Activated T-cell treated with anti-CD3 and anti-CD28 coated beads, Interleukin-2, amount 50 U/mL, for 24 hours (primary cell): ENCODE results near the gene OR10G2.
"Not testable (repeated sequence)": the region's sequence is repeated elsewhere in the genome, so short reads cannot be mapped to it uniquely, and the experiment has no call there.

Source experiments
- DNase-seq: peaks from one replicate; pipeline ENCODE4 v3.0.0-alpha.2; 2020
- H3K27ac Mint-ChIP-seq: 2 replicates; pipeline ENCODE4 v1.8.0; 2020; ENCODE audit warnings: mild to moderate bottlenecking, mixed read lengths
- H3K27me3 Mint-ChIP-seq: 2 replicates; pipeline ENCODE4 v1.8.0; 2020; ENCODE audit warnings: mixed read lengths
- H3K36me3 Mint-ChIP-seq: 2 replicates; pipeline ENCODE4 v1.8.0; 2020; ENCODE audit warnings: low read depth, mixed read lengths
- H3K4me1 Mint-ChIP-seq: 2 replicates; pipeline ENCODE4 v1.8.0; 2020; ENCODE audit warnings: low read depth, mixed read lengths
- H3K4me3 Mint-ChIP-seq: 2 replicates; pipeline ENCODE4 v1.8.0; 2020; ENCODE audit warnings: mild to moderate bottlenecking, moderate library complexity, mixed read lengths
- H3K9me3 Mint-ChIP-seq: 2 replicates; pipeline ENCODE4 v1.8.0; 2020; ENCODE audit warnings: mixed read lengths

The OR10G2 gene

DNA sequence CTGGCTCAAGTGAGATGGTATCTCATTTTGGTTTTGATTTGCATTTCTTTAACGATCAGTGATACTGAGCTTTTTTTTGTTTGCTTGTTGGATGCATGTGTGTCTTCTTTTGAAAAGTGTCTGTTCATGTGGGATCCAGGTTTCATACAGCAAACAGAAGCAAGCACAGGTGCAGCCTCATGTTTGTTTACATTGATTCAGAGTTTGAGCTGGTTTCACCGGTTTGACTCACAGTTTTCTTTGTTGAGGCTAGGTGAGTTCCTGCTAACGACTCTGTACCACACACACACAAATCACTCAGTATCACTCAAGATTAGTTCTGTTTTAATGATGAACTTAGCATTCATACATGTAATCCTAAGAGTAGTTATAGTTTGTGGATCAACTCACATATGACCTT is 3.7 kb downstream of the OR10G2 start:
- Mint-ChIP-seq H3K4me1 (no peaks in the 10 kb centered on the region), H3K27ac (no peak overlapping the region), H3K36me3 (no peaks in the 10 kb centered on the region), H3K9me3 (no peaks in the 10 kb centered on the region), H3K27me3 (peaks cover 13% of the 10 kb centered on the region), H3K4me3 (no peak overlapping the region)
- no peak for DNase-seq

GRCh38 chr14:21630503-21630902 is 4.2 kb downstream of the OR10G2 start:
- H3K27ac Mint-ChIP-seq, H3K36me3 Mint-ChIP-seq, H3K4me1 Mint-ChIP-seq, DNase-seq, H3K4me3 Mint-ChIP-seq, H3K9me3 Mint-ChIP-seq: not testable (repeated sequence)
- peaks cover 18% of the 10 kb centered on the region for H3K27me3 Mint-ChIP-seq

DNA sequence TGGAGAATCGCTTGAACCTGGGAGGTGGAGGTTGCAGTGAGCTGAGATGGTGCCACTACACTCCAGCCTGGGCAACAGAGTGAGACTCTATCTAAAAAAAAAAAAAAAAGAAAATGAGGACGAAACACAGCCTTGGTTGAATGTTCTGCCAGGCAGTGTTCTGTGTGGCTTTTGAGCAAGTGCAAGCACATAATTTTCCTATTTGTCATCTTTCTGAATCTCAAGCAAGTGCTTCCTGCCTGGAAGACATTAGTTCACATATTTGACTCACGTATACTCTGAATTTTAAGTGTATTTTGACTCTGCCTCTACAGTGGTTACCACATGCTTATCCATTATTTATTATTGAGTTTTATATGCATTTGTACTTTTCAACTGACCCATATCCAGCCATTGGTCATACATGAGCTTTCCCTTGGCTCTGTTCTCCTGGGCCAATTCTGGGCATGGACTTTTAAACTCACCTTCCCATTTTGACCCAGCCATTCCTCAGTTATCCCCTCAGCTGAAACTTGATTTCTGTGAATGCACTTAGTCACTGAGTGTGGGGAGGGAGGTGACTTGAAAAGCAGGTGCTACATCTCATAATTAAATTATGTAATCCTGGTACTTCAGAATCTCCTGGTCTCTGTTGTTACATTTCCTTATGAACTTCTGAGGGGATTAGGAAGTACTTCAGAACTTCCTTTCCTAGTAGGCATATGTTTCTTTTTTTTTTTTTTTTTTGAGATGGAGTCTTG is 8.1 kb downstream of the OR10G2 start:
- Mint-ChIP-seq H3K36me3 (no peaks in the 10 kb centered on the region), H3K9me3 (no peaks in the 10 kb centered on the region), H3K4me1 (no peaks in the 10 kb centered on the region), H3K27me3 (peaks cover 32% of the 10 kb centered on the region), H3K27ac (no peak overlapping the region), H3K4me3 (no peak overlapping the region)
- no peak for DNase-seq

DNA sequence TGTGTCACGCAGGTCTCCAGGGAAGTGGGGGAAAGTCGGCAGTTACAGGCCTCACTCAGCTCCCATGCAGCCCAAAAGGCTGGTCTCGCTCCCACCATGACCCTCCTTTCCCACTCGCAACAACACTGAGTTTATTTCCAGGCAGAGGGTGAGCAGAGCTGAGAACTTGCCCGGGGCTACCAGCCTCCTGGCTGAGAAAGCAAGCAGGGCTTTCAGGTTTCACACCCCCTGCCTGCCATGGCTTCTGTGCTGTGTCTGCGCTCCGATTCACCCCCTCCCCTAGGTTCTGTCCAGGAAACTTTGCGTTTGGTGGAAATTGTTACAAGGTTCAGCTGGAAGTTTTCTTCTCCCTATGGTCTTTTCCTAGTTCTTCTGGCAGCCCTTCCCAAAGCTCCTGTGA is 17.1 kb downstream of the OR10G2 start:
- no peaks in the 10 kb centered on the region for H3K4me1 Mint-ChIP-seq

GRCh38 chr14:21614240-21614639 is 20.5 kb downstream of the OR10G2 start:
- H3K27me3 Mint-ChIP-seq: peaks cover 27% of the 10 kb centered on the region
- H3K36me3 Mint-ChIP-seq: no peaks in the 10 kb centered on the region

More for the DNA sequence above, 17.1 kb downstream of the OR10G2 start:
- Mint-ChIP-seq H3K4me3 (no peak overlapping the region), H3K36me3 (no peaks in the 10 kb centered on the region), H3K9me3 (no peaks in the 10 kb centered on the region), H3K27ac (no peak overlapping the region), H3K27me3 (peaks cover 38% of the 10 kb centered on the region)
- no peak for DNase-seq

DNA sequence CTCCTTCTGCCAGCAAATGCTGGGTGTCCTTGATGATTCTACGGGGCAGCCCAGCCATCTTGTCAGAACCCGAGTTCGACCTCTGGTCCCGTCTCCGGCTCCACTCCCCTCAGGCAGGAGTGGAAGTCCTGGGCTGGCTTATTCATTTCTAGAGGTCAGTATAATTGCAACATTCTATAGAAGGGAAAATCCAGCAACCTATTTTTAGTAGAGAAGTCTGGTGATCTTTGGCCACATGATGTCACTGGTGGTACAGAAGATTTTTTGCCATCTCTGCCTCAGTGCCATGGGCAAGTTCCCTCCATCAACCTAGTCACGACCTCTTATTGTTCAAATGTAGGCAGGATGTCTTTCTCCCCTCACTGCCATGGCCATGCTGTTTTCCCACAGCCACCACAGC is 22.4 kb downstream of the OR10G2 start:
- H3K27me3 Mint-ChIP-seq: peaks cover 21% of the 10 kb centered on the region
- H3K4me1 Mint-ChIP-seq: no peaks in the 10 kb centered on the region
- H3K36me3 Mint-ChIP-seq: no peaks in the 10 kb centered on the region
- H3K4me3 Mint-ChIP-seq: no peak overlapping the region
- DNase-seq: no peak
- H3K9me3 Mint-ChIP-seq: no peaks in the 10 kb centered on the region
- H3K27ac Mint-ChIP-seq: no peak overlapping the region

More at GRCh38 chr14:21614240-21614639, 20.5 kb downstream of the OR10G2 start:
- no peaks in the 10 kb centered on the region for H3K4me1 Mint-ChIP-seq
- DNase-seq: no peak
- no peaks in the 10 kb centered on the region for H3K9me3 Mint-ChIP-seq
- no peak overlapping the region for H3K4me3 Mint-ChIP-seq
- no peak overlapping the region for H3K27ac Mint-ChIP-seq

DNA sequence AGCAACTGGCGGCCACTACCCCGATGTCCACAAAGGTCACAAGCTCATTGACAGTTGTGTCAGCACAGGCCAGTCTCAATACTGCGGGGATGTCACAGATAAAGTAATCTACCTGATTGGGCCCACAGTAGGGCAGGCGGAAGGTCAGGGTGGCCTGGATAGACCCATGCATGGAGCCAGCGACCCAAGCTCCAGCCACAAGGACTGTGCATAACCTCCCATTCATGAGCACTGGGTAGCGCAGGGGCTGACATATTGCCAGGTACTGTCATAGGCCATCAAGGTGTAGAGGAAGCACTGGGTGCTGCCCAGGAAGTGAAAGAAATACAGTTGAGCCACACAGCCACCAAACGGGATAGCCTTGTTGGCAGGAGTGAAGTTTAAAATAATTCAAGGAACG is 32.6 kb downstream of the OR10G2 start:
- not testable (repeated sequence) for H3K4me1 Mint-ChIP-seq, DNase-seq, H3K9me3 Mint-ChIP-seq, H3K27me3 Mint-ChIP-seq, H3K36me3 Mint-ChIP-seq, H3K27ac Mint-ChIP-seq, H3K4me3 Mint-ChIP-seq

DNA sequence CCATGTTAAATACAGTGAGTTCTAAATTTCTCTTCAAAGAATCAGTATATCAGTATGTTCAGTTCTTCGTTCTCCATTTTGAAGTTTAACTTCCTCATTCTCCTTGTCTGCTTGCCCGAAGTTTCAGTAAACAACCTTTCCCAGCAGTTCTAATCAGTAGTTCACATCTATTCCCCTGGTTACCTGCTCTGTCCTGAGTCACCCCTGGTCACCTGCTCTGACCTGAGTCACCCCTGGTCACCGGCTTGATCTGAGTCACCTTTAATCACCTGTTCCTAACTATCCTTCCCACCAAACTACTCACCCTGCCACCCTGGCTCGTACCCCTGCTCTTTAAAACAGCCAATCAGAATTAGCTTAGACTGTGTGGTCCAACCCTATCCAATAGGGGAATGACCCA is 45.4 kb downstream of the OR10G2 start:
- no peak for DNase-seq
- H3K36me3 Mint-ChIP-seq: peaks cover 4% of the 10 kb centered on the region
- peaks cover 37% of the 10 kb centered on the region for H3K27me3 Mint-ChIP-seq
- no peak overlapping the region for H3K4me3 Mint-ChIP-seq
- no peaks in the 10 kb centered on the region for H3K4me1 Mint-ChIP-seq
- H3K9me3 Mint-ChIP-seq: peaks cover 22% of the 10 kb centered on the region
- H3K27ac Mint-ChIP-seq: no peak overlapping the region
